H1 (cell line): ENCODE results near the gene MBNL2. TPM values are rescaled to one million over a fixed set of nuclear protein-coding genes. Genes with fewer than 3 reads are reported as not detected.

ENCODE experiments used
- CTCF ChIA-PET: fragments of 300-600 bp; sonication (Branson Sonifier 250); formaldehyde crosslinking; loops from one replicate; lab custom pipeline; 2021; ENCODE audit not compliant: partially characterized antibody; lab: Charles Lee
- POLR2A ChIA-PET: fragments of 300-600 bp; sonication (Branson Sonifier 250); formaldehyde crosslinking; loops from one replicate; lab custom pipeline; 2021; ENCODE audit warnings: inconsistent platforms; ENCODE audit not compliant: partially characterized antibody; lab: Charles Lee
- DNase-seq, 2 experiments: peaks; one replicate each; pipeline versions ENCODE4 v3.0.0 to v3.0.0-alpha.2; 2010 to 2022; ENCODE audit warnings: low spot score in 2 of 2, low read depth in 1 of 2, mixed read lengths in 1 of 2
- FAIRE-seq: peaks from 2 replicates; lab custom pipeline; 2011; peaks lifted over from hg19 to GRCh38; lab: Jason Lieb, UNC
- H2AFZ ChIP-seq: 2 replicates; pipeline ENCODE4 v1.8.1; 2012; ENCODE audit warnings: low read length, inconsistent platforms
- H2AK5ac ChIP-seq: 2 replicates; pipeline ENCODE4 v1.6.1; 2013; ENCODE audit warnings: low read depth, low read length
- H2BK120ac ChIP-seq: replicated peaks from 2 replicates; pipeline ENCODE3; 2013; ENCODE audit warnings: low read depth, low read length, inconsistent platforms
- H2BK12ac ChIP-seq: 2 replicates; pipeline ENCODE4 v1.6.1; 2013; ENCODE audit warnings: low read depth, low read length
- H2BK15ac ChIP-seq: 2 replicates; pipeline ENCODE4 v1.6.1; 2013; ENCODE audit warnings: low read length
- H2BK20ac ChIP-seq: 2 replicates; pipeline ENCODE4 v1.6.1; 2013; ENCODE audit warnings: low read length
- H2BK5ac ChIP-seq: 2 replicates; pipeline ENCODE4 v1.6.1; 2013; ENCODE audit warnings: low read depth, low read length
- H3K14ac ChIP-seq: 2 replicates; pipeline ENCODE4 v1.6.1; 2013; ENCODE audit warnings: inconsistent platforms; ENCODE audit not compliant: insufficient read length
- H3K18ac ChIP-seq: 2 replicates; pipeline ENCODE4 v1.6.1; 2013; ENCODE audit warnings: low read length; ENCODE audit errors: extremely low read depth
- H3K23ac ChIP-seq: 2 replicates; pipeline ENCODE4 v1.6.1; 2013; ENCODE audit warnings: inconsistent platforms; ENCODE audit not compliant: insufficient read length
- H3K23me2 ChIP-seq: 2 replicates; pipeline ENCODE4 v1.6.1; 2013; ENCODE audit warnings: low read depth, low read length
- H3K27ac ChIP-seq: 2 replicates; pipeline ENCODE4 v1.6.1; 2011; ENCODE audit warnings: low read depth, low read length, inconsistent platforms
- H3K27me3 ChIP-seq, 4 experiments: replicated peaks in 1 of 4; 1 replicate in 1 of 4; 2 replicates in 3 of 4; pipeline versions ENCODE4 v1.6.1 to v1.8.1; 2011 to 2013; ENCODE audit warnings: low read length in 3 of 4, mild to moderate bottlenecking in 3 of 4, inconsistent platforms in 2 of 4, mixed read lengths in 2 of 4, moderate library complexity in 1 of 4; ENCODE audit not compliant: control insufficient read depth in 3 of 4, insufficient read depth in 3 of 4; ENCODE audit errors: extremely low read depth in 1 of 4
- H3K36me3 ChIP-seq, 4 experiments: 2 replicates each; pipeline versions ENCODE4 v1.6.1 to v1.8.1; 2011 to 2013; ENCODE audit warnings: mild to moderate bottlenecking in 4 of 4, low read length in 3 of 4, moderate library complexity in 2 of 4, control low read depth in 1 of 4, inconsistent platforms in 1 of 4; ENCODE audit not compliant: insufficient read depth in 4 of 4, control insufficient read depth in 2 of 4
- H3K4ac ChIP-seq: replicated peaks from 2 replicates; pipeline ENCODE3; 2013; ENCODE audit warnings: low read length, low read depth, mixed read lengths, inconsistent platforms; ENCODE audit not compliant: insufficient read length
- H3K4me1 ChIP-seq, 4 experiments: replicated peaks in 1 of 4; 1 replicate in 1 of 4; 2 replicates in 3 of 4; pipeline versions ENCODE4 v1.6.1 to v1.8.1; 2011 to 2013; ENCODE audit warnings: low read length in 3 of 4, inconsistent platforms in 2 of 4, mixed read lengths in 1 of 4; ENCODE audit not compliant: insufficient read depth in 4 of 4, control insufficient read depth in 3 of 4
- H3K4me2 ChIP-seq, 2 experiments: 2 replicates each; pipeline versions ENCODE4 v1.6.1 to v1.8.1; 2011 to 2013; ENCODE audit warnings: low read depth in 2 of 2, low read length in 2 of 2, control low read depth in 1 of 2, inconsistent platforms in 1 of 2, mild to moderate bottlenecking in 1 of 2; ENCODE audit not compliant: insufficient read depth in 1 of 2
- H3K4me3 ChIP-seq, 4 experiments: fragments of 200-600, 300-600 bp in 1 of 4; sonication (generic), shearing (Covaris generic), sonication (Bioruptor Twin) in 1 of 4; 2 replicates each; pipeline versions ENCODE4 v1.5.1 to v1.8.1; 2011 to 2016; ENCODE audit warnings: low read length in 4 of 4, low read depth in 3 of 4, control low read depth in 2 of 4, inconsistent platforms in 2 of 4, mild to moderate bottlenecking in 2 of 4, mixed read lengths in 1 of 4, moderate library complexity in 1 of 4; ENCODE audit not compliant: insufficient read depth in 2 of 4; ENCODE audit errors: extremely low read depth in 1 of 4
- H3K56ac ChIP-seq: replicated peaks from 2 replicates; pipeline ENCODE3; 2013; ENCODE audit warnings: low read depth, mild to moderate bottlenecking, mixed read lengths, low read length, inconsistent platforms; ENCODE audit not compliant: insufficient read length
- H3K79me1 ChIP-seq: 2 replicates; pipeline ENCODE4 v1.6.1; 2013; ENCODE audit warnings: low read depth, low read length, control low read depth
- H3K79me2 ChIP-seq, 2 experiments: 2 replicates each; pipeline versions ENCODE4 v1.6.1 to v1.8.1; 2012 to 2013; ENCODE audit warnings: low read length in 2 of 2, mild to moderate bottlenecking in 2 of 2, inconsistent platforms in 1 of 2; ENCODE audit not compliant: insufficient read depth in 2 of 2, control insufficient read depth in 1 of 2
- H3K9ac ChIP-seq, 4 experiments: replicated peaks in 1 of 4; 1 replicate in 1 of 4; 2 replicates in 3 of 4; pipeline versions ENCODE4 v1.6.1 to v1.8.1; 2011 to 2013; ENCODE audit warnings: low read depth in 3 of 4, low read length in 3 of 4, control low read depth in 2 of 4, mild to moderate bottlenecking in 2 of 4, moderate library complexity in 2 of 4, inconsistent platforms in 1 of 4; ENCODE audit errors: extremely low read depth in 1 of 4
- H3K9me3 ChIP-seq, 2 experiments: 2 replicates each; pipeline versions ENCODE4 v1.6.1 to v1.8.1; 2012 to 2013; ENCODE audit warnings: mild to moderate bottlenecking in 2 of 2, moderate library complexity in 2 of 2, control low read depth in 1 of 2, inconsistent platforms in 1 of 2, low read depth in 1 of 2, low read length in 1 of 2, mixed read lengths in 1 of 2; ENCODE audit not compliant: insufficient read depth in 2 of 2
- H4K20me1 ChIP-seq, 2 experiments: replicated peaks in 1 of 2; 2 replicates each; pipeline versions ENCODE3 to v1.8.1; 2011 to 2013; ENCODE audit warnings: inconsistent platforms in 2 of 2, low read length in 2 of 2, mild to moderate bottlenecking in 1 of 2; ENCODE audit not compliant: insufficient read depth in 2 of 2, control insufficient read depth in 1 of 2
- H4K5ac ChIP-seq: 2 replicates; pipeline ENCODE4 v1.6.1; 2013; ENCODE audit warnings: low read length, low read depth, mixed read lengths, inconsistent platforms; ENCODE audit not compliant: insufficient read length
- H4K8ac ChIP-seq: 2 replicates; pipeline ENCODE4 v1.8.0; 2013; ENCODE audit warnings: mild to moderate bottlenecking, moderate library complexity, low read length, inconsistent platforms; ENCODE audit not compliant: insufficient read depth; ENCODE audit errors: extremely low read depth
- H4K91ac ChIP-seq: replicated peaks from 2 replicates; pipeline ENCODE3; 2013; ENCODE audit warnings: low read length, mixed read lengths, inconsistent platforms; ENCODE audit not compliant: insufficient read length
- CHD1 ChIP-seq: IDR thresholded peaks from 2 replicates; pipeline ENCODE4 v1.6.1; 2012; ENCODE audit warnings: low read depth, low read length, improper control_type of control experiment
- CREB1 ChIP-seq: IDR thresholded peaks from 2 replicates; pipeline ENCODE4 v1.6.1; 2012; ENCODE audit warnings: inconsistent platforms
- FOSL1 ChIP-seq: IDR thresholded peaks from 2 replicates; pipeline ENCODE4 v1.6.1; 2011; ENCODE audit warnings: mild to moderate bottlenecking, low read depth, low read length, moderate library complexity; ENCODE audit not compliant: insufficient read depth
- NANOG ChIP-seq: IDR thresholded peaks from 2 replicates; pipeline ENCODE4 v1.6.1; 2011; ENCODE audit warnings: low read length, low read depth, mild to moderate bottlenecking, inconsistent platforms; ENCODE audit not compliant: insufficient read depth, poor library complexity, severe bottlenecking
- SIN3A ChIP-seq, 2 experiments: IDR thresholded peaks in 1 of 2; conservative IDR thresholded peaks in 1 of 2; 2 replicates each; pipeline ENCODE4 v1.6.1; 2011 to 2012; ENCODE audit warnings: low read length in 2 of 2, improper control_type of control experiment in 1 of 2, low read depth in 1 of 2, mild to moderate bottlenecking in 1 of 2
- SP4 ChIP-seq: IDR thresholded peaks from 2 replicates; pipeline ENCODE4 v1.6.1; 2012; ENCODE audit warnings: low read length, inconsistent platforms
- SUZ12 ChIP-seq: fragments of 200-600 bp; sonication (generic); IDR thresholded peaks from 2 replicates; pipeline ENCODE4 v1.6.1; 2012; ENCODE audit warnings: mild to moderate bottlenecking, inconsistent platforms, low read length, moderate library complexity, mixed read lengths
- TBP ChIP-seq: IDR thresholded peaks from 2 replicates; pipeline ENCODE4 v1.6.1; 2011; ENCODE audit warnings: low read depth, low read length, improper control_type of control experiment
- WGBS, 2 experiments: shearing (Covaris generic) in 1 of 2; methylation state at CpG; one replicate each; pipeline versions ENCODE4 v1.1.6 to v1.1.7; 2013 to 2015; ENCODE audit warnings: low lambda C conversion rate in 2 of 2, mixed read lengths in 2 of 2, inconsistent platforms in 1 of 2, low coverage in 1 of 2, missing lambda C conversion rate in 1 of 2; ENCODE audit not compliant: insufficient replicate concordance in 2 of 2, insufficient coverage in 1 of 2, insufficient read length in 1 of 2; ENCODE audit errors: extremely low coverage in 1 of 2, missing lambda C conversion rate in 1 of 2; 5-methylcytosine and 5-hydroxymethylcytosine counted together
- polyA plus RNA-seq, 7 experiments: library from polyadenylated mRNA; depleted of rRNA in 3 of 7; stranded (reverse) in 5 of 7; unstranded in 2 of 7; fragments of >200 nt in 5 of 7; fragments of 200-250 nt in 2 of 7; gene quantifications; 1 replicate in 5 of 7; 2 replicates in 1 of 7; 4 replicates in 1 of 7; pipeline versions ENCODE4 v1.2.1 to v1.2.3, GENCODE V29; 2011 to 2013; ENCODE audit warnings: missing spikeins in 2 of 7, mixed read lengths in 2 of 7
- total RNA-seq: library from RNA; stranded (reverse); fragmentation: NEBNext Ultra II Directional; extraction: Animal tissue kit (Norgen Biotek cat#: 25700); gene quantifications from 2 replicates; pipeline ENCODE4 v1.2.1, GENCODE V29; 2021

MBNL2 gene
- total and polyA plus RNA-seq, 2 of the 8 experiments (the other 6 are each of a cell fraction or from before 2014, with no cell fraction given), result 1.0 to 2.6 TPM

DNA sequence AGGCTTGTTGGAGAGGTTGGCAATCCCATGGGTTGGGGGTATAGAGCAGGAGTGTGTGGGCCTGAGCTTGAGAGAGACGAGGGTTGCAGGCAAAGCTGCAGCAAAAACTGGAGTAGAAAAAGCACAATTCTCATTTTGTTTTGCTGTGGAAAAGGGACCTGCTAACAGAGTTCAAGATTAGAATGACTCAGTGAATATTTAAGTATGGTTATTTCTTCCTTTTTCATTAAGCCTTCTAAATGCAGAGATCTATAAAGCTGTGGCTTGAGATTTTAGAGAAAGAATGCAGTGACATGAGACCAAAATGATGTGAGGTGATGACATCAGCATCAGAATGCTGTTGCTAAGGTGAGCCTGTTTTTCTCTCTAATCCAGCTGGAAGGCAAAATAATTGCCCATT lies 10.8 kb upstream of the MBNL2 start:
- no peak overlapping the region for H2AFZ ChIP-seq
- no peaks in the 10 kb centered on the region for H3K27me3 ChIP-seq
- CTCF ChIA-PET, result interaction anchor here (0.8 to 5.7 kb wide), 8 partner anchors 11 to 147 kb away, joined by 3 to 50 read pairs (median 3); partner anchors contain the start of gene MBNL2
- H3K27ac ChIP-seq, result no peak overlapping the region
- no peak overlapping the region for H2BK5ac ChIP-seq
- H3K14ac ChIP-seq, result no peak overlapping the region
- TF ChIP-seq CHD1 (no peak), CREB1 (no peak), TBP (no peak), SIN3A (conservative IDR thresholded peaks at IDR 0.05 in 1 of 2, IDR thresholded peaks at IDR 0.05 in 1 of 2; ENCODE audit: low read depth in 1 of 2, low read length in 2 of 2) (no peak), FOSL1 (no peak), SP4 (no peak), SUZ12 (no peak), NANOG (no peak)
- H3K23ac ChIP-seq, result no peak overlapping the region
- WGBS, 2 experiments, result 94% methylated on average over 1 of the region's 1 CpG; no CpG with 5 or more reads in 1 of the 2 experiments
- no peak overlapping the region for H2AK5ac ChIP-seq
- H3K4me2 ChIP-seq, result no peak overlapping the region
- no peak overlapping the region for H3K4me3 ChIP-seq
- no peak overlapping the region for H4K8ac ChIP-seq
- H4K5ac ChIP-seq, result no peak overlapping the region
- no peak overlapping the region for H4K91ac ChIP-seq
- H3K9me3 ChIP-seq, result no peaks in the 10 kb centered on the region
- no peaks in the 10 kb centered on the region for H3K4me1 ChIP-seq
- FAIRE-seq (no peak), DNase-seq (no peak)
- no peak overlapping the region for H2BK120ac ChIP-seq
- H4K20me1 ChIP-seq, result no peaks in the 10 kb centered on the region
- H2BK12ac ChIP-seq, result no peak overlapping the region
- POLR2A ChIA-PET, result no interaction called here
- H3K56ac ChIP-seq, result no peak overlapping the region
- H3K23me2 ChIP-seq, result no peaks in the 10 kb centered on the region
- no peaks in the 10 kb centered on the region for H3K79me1 ChIP-seq
- H3K18ac ChIP-seq, result no peak overlapping the region
- H2BK20ac ChIP-seq, result no peak overlapping the region
- H3K9ac ChIP-seq, result no peak overlapping the region
- no peaks in the 10 kb centered on the region for H3K79me2 ChIP-seq
- H3K4ac ChIP-seq, result no peak overlapping the region
- no peaks in the 10 kb centered on the region for H3K36me3 ChIP-seq
- no peak overlapping the region for H2BK15ac ChIP-seq
